Heart left ventricle (tissue), 16 donors: ENCODE results near the gene MYL7. TPM values are rescaled to one million over a fixed set of nuclear protein-coding genes. Genes with fewer than 3 reads are reported as not detected.

Source experiments
- ATAC-seq, 4 donors: fragments of 200-7000 bp; cut with Tn5 transposase; one replicate each; pipeline ENCODE4 v1.9.1; 2020 to 2022; ENCODE audit warnings: moderate library complexity in 4 of 4, mild to moderate bottlenecking in 3 of 4, moderate number of reproducible peaks in 1 of 4
- DNase-seq, 5 donors: peaks; one replicate each; pipeline ENCODE4 v3.0.0-alpha.2; 2020
- H3K27ac ChIP-seq, 12 donors: fragments of 200-600 bp; sonication (generic) in 4 of 12; one replicate each; pipeline versions ENCODE4 v1.5.0 to v1.8.0; 2016 to 2022; ENCODE audit warnings: mild to moderate bottlenecking in 2 of 12
- H3K27me3 ChIP-seq, 9 donors: fragments of 200-600 bp; sonication (generic) in 2 of 9; one replicate each; pipeline versions ENCODE4 v1.5.1 to v1.8.0; 2016 to 2022; ENCODE audit warnings: mild to moderate bottlenecking in 3 of 9
- H3K36me3 ChIP-seq, 9 donors: fragments of 200-600 bp; sonication (generic) in 2 of 9; one replicate each; pipeline versions ENCODE4 v1.5.0 to v1.8.0; 2018 to 2022; ENCODE audit warnings: mild to moderate bottlenecking in 2 of 9
- H3K4me1 ChIP-seq, 12 donors: fragments of 200-600 bp; sonication (generic) in 4 of 12; one replicate each; pipeline versions ENCODE4 v1.5.0 to v1.8.0; 2016 to 2022; ENCODE audit warnings: mild to moderate bottlenecking in 3 of 12
- H3K4me3 ChIP-seq, 12 donors: fragments of 200-600 bp; sonication (generic) in 4 of 12; one replicate each; pipeline versions ENCODE4 v1.5.0 to v1.8.0; 2017 to 2022; ENCODE audit warnings: mild to moderate bottlenecking in 9 of 12, moderate library complexity in 4 of 12
- H3K9me3 ChIP-seq, 12 donors: fragments of 200-600 bp; sonication (generic) in 4 of 12; one replicate each; pipeline versions ENCODE4 v1.5.0 to v1.8.0; 2016 to 2022; ENCODE audit warnings: mild to moderate bottlenecking in 1 of 12
- POLR2A ChIP-seq, 2 donors: fragments of 450-650 bp; IDR thresholded peaks; one replicate each; pipeline ENCODE4 v1.6.1; 2017; ENCODE audit warnings: antibody characterized with exemption in 2 of 2, mild to moderate bottlenecking in 2 of 2, moderate library complexity in 2 of 2
- WGBS, 4 donors: extraction: QIAGEN DNeasy Blood & Tissue Kit in 2 of 4; methylation state at CpG; one replicate each; pipeline versions ENCODE4 v1.1.5 to v1.1.7; 2013 to 2018; 5-methylcytosine and 5-hydroxymethylcytosine counted together
- intact Hi-C, 10 donors: fragments of 100-400 bp; cut with DNase I; formaldehyde crosslinking; loops; one replicate each; pipeline versions ENCODE4 v1.11.1 to v1.14.2; 2022
- polyA plus RNA-seq, 2 donors: library from polyadenylated mRNA; stranded (reverse); fragments of 200-250 nt; gene quantifications; one replicate each; pipeline ENCODE4 v1.2.3, GENCODE V29; 2013
- total RNA-seq, 9 donors: library from RNA; depleted of rRNA in 2 of 9; stranded (reverse); fragments of >200 nt in 2 of 9; fragmentation: NEBNext Ultra II Directional in 3 of 9; extraction: Animal tissue kit (Norgen Biotek cat#: 25700) in 3 of 9; gene quantifications; one replicate each; pipeline versions ENCODE4 v1.1.0 to v1.2.4, GENCODE V29; 2016 to 2023
- TF ChIP-seq, protein P1 (sequence below), 12 donors: fragments of 200-600 bp; sonication (generic) in 4 of 12; IDR thresholded peaks; one replicate each; pipeline versions ENCODE4 v1.5.0 to v1.8.0; 2018 to 2022; ENCODE audit warnings: antibody characterized with exemption in 12 of 12, mild to moderate bottlenecking in 5 of 12
- donor health status: ischemic (EF 13 %, LVEDD 7.1; RV severe dilation, severe dysfunction).
- donor health status: healthy with polysubstance abuse.
- donor health status: DM: no; HTN: yes; CAD: no.
- donor health status: DM: no; HTN: no; CAD: no.
- donor health status: ischemic (EF 25% LVEDD 6.9; RV normal size, moderate dysfunction).
- donor health status: ischemic (EF 25% LVEDD 5.7; RV mildly dilated, moderate dysfunction).
- donor health status: healthy.
- donor health status: DM: yes; HTN: yes; CAD: no.
- donor health status: ischemic (EF 35%, LVEDD 5.7; RV mildly dilated, moderate dysfunction).
- donor health status: nonischemic (EF 11% LVEDD 7.7; RV severe dilation, severe dysfunction).
- donor health status: DM: yes; HTN: yes; CAD: no.
- donor health status: PGD.
- donor health status: ischemic (EF 29% LVEDD 5.4; RV normal size, mild dysfunction).
- donor health status: nonischemic (EF 23%, LVEDD 6.1; RV moderate dilation, normal function).

MYL7 gene
- total and polyA plus RNA-seq, 11 donors = 975 to 4,037 (median 2,357) TPM

DNA sequence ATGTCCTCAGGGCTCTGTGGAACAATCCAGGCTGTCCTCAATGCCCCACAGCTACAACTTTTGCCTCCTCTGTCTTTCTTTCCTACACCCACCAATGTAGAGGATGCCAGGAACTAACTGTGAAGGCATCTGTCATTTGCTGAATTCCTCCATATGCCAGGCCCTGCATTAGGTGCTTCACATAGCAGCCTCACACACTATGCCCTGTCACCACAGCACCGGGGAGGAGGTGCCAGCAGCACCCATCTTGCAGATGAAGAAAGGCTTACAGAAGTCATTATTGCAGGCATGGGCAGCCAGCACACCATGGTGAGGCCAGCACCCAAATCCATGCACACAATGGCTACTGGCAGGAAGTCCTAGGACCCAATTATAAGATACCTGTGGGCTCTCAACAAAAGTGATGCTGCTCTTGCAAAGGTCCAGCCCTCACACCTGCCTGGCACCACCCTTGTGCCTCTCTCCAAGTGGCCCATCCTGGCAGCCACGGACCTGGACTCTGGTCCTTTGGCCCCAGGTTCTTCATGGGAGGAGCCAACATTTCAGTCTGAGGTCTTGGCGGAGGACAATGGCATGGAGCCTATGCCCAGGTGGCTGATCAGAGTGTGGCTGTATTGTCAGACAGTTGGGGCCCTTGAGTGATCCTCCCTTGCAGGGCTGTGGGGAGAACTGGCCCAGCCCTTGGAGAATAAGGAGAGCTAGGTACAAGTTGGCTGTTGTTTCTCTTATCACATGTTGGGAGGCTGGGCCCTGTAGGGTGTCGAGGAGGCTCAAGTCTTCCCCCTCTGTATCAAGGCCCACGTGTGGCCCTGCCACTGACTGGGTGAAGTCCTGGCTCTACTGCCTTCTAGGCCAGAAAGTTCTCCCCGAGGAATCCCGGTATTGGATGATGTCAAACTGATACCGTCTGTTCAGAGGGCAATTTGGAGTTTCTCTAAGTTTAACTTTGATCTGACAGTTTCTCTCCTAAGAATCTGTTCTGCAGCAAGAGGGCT lies 14.4 kb upstream of the MYL7 start:
- Histone ChIP-seq H3K9me3 (no peaks in the 10 kb centered on the region), H3K4me1 (peaks cover 0 to 11% (median 0%) of the 10 kb centered on the region in 12 donors), H3K27me3 (no peaks in the 10 kb centered on the region), H3K36me3 (no peaks in the 10 kb centered on the region), H3K27ac (no peak overlapping the region), H3K4me3 (no peak overlapping the region)
- no peak for ATAC-seq
- no peak for TF ChIP-seq POLR2A (IDR thresholded peaks at IDR 0.05)
- TF ChIP-seq, protein P1, sequence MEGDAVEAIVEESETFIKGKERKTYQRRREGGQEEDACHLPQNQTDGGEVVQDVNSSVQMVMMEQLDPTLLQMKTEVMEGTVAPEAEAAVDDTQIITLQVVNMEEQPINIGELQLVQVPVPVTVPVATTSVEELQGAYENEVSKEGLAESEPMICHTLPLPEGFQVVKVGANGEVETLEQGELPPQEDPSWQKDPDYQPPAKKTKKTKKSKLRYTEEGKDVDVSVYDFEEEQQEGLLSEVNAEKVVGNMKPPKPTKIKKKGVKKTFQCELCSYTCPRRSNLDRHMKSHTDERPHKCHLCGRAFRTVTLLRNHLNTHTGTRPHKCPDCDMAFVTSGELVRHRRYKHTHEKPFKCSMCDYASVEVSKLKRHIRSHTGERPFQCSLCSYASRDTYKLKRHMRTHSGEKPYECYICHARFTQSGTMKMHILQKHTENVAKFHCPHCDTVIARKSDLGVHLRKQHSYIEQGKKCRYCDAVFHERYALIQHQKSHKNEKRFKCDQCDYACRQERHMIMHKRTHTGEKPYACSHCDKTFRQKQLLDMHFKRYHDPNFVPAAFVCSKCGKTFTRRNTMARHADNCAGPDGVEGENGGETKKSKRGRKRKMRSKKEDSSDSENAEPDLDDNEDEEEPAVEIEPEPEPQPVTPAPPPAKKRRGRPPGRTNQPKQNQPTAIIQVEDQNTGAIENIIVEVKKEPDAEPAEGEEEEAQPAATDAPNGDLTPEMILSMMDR (IDR thresholded peaks at IDR 0.05) = no peak
- 75 to 87% (median 83%) methylated on average over 6 to 8 of the region's 8 CpGs for WGBS, 4 donors
- no peak for DNase-seq
- intact Hi-C loops = no loop called here

- no peak for DNase-seq
- no peak for ATAC-seq
- intact Hi-C loops = loop anchor here in 1 of 10 donors (5.0 kb wide), 1 partner anchor 38 kb away; no protein-coding TSS in a partner anchor
- no peak overlapping the region for H3K27ac ChIP-seq
- TF ChIP-seq, protein P1 (IDR thresholded peaks at IDR 0.05) = no peak
- TF ChIP-seq POLR2A (IDR thresholded peaks at IDR 0.05) = no peak
- H3K27me3 ChIP-seq = no peaks in the 10 kb centered on the region
- H3K36me3 ChIP-seq = no peaks in the 10 kb centered on the region
- no peaks in the 10 kb centered on the region for H3K9me3 ChIP-seq
- H3K4me1 ChIP-seq = peaks cover 0 to 7% (median 0%) of the 10 kb centered on the region in 12 donors
- 69 to 84% (median 82%) methylated on average over 3 of the region's 3 CpGs for WGBS, 4 donors
- no peak overlapping the region for H3K4me3 ChIP-seq
Measured at GRCh38 chr7:44154703-44155102, 13.6 kb upstream of the MYL7 start.

- intact Hi-C loops = loop anchor here in 1 of 10 donors (5.0 kb wide), 1 partner anchor 38 kb away; no protein-coding TSS in a partner anchor
- Histone ChIP-seq H3K4me1 (no peaks in the 10 kb centered on the region), H3K27ac (no peak overlapping the region), H3K4me3 (no peak overlapping the region), H3K36me3 (no peaks in the 10 kb centered on the region), H3K27me3 (no peaks in the 10 kb centered on the region), H3K9me3 (no peaks in the 10 kb centered on the region)
- TF ChIP-seq, protein P1 (IDR thresholded peaks at IDR 0.05) = no peak
- TF ChIP-seq POLR2A (IDR thresholded peaks at IDR 0.05) = no peak
- no peak for DNase-seq
- no peak for ATAC-seq
- WGBS, 4 donors = 85 to 90% (median 86%) methylated on average over 5 of the region's 5 CpGs
Measured at GRCh38 chr7:44153948-44154335, 12.8 kb upstream of the MYL7 start.
